Lung (tissue), 12 donors: Measurements from ENCODE around the gene ANKRD30A. TPM values are rescaled to one million over a fixed set of nuclear protein-coding genes. Genes with fewer than 3 reads are reported as not detected.
"Not testable (repeated sequence)": the region's sequence is repeated elsewhere in the genome, so short reads cannot be mapped to it uniquely, and the experiment has no call there.

Experiments
- ATAC-seq: fragments of 200-7000 bp; cut with Tn5 transposase; one replicate; pipeline ENCODE4 v1.9.1; 2020; ENCODE audit warnings: moderate number of reproducible peaks; ENCODE audit not compliant: insufficient read depth, low FRiP score
- DNase-seq, 3 donors: peaks; one replicate each; pipeline ENCODE4 v3.0.0-alpha.2; 2013 to 2017
- H3K27ac ChIP-seq, 2 donors: one replicate each; pipeline ENCODE4 v1.5.1; 2013; ENCODE audit warnings: mild to moderate bottlenecking in 2 of 2, moderate library complexity in 2 of 2, control low read depth in 1 of 2, inconsistent platforms in 1 of 2, low read depth in 1 of 2, low read length in 1 of 2
- H3K27me3 ChIP-seq, 3 donors: one replicate each; pipeline ENCODE4 v1.5.1; 2013; ENCODE audit warnings: low read length in 2 of 3; ENCODE audit not compliant: control insufficient read depth in 3 of 3, insufficient read depth in 3 of 3
- H3K36me3 ChIP-seq, 4 donors: one replicate each; pipeline ENCODE4 v1.5.1; 2013; ENCODE audit warnings: low read length in 4 of 4, mild to moderate bottlenecking in 1 of 4, moderate library complexity in 1 of 4; ENCODE audit not compliant: control insufficient read depth in 4 of 4, insufficient read depth in 4 of 4
- H3K4me1 ChIP-seq, 5 donors: one replicate each; pipeline ENCODE4 v1.5.1; 2013; ENCODE audit warnings: low read length in 5 of 5, mild to moderate bottlenecking in 2 of 5, moderate library complexity in 1 of 5; ENCODE audit not compliant: control insufficient read depth in 5 of 5, insufficient read depth in 5 of 5
- H3K4me3 ChIP-seq: one replicate; pipeline ENCODE4 v1.5.1; 2013; ENCODE audit warnings: mild to moderate bottlenecking, control low read depth, moderate library complexity
- H3K9ac ChIP-seq, 2 donors: one replicate each; pipeline ENCODE4 v1.5.1; 2013; ENCODE audit warnings: low read length in 2 of 2, control low read depth in 1 of 2; ENCODE audit not compliant: insufficient read depth in 1 of 2
- H3K9me3 ChIP-seq, 4 donors: one replicate each; pipeline ENCODE4 v1.5.1; 2013; ENCODE audit warnings: low read length in 3 of 4, mild to moderate bottlenecking in 1 of 4, moderate library complexity in 1 of 4; ENCODE audit not compliant: control insufficient read depth in 4 of 4, insufficient read depth in 3 of 4
- CTCF ChIP-seq: IDR thresholded peaks from 2 replicates; pipeline ENCODE4 v1.5.1; 2012; ENCODE audit warnings: mild to moderate bottlenecking; ENCODE audit errors: control extremely low read depth, extremely low read depth
- WGBS, 2 donors: extraction: QIAGEN DNeasy Blood & Tissue Kit; methylation state at CpG; one replicate each; pipeline ENCODE4 v1.1.7; 2013; 5-methylcytosine and 5-hydroxymethylcytosine counted together
- polyA plus RNA-seq, 2 donors: library from polyadenylated mRNA; stranded (reverse); fragments of 200-250 nt; gene quantifications; one replicate each; pipeline ENCODE4 v1.2.1, GENCODE V29; 2013
- total RNA-seq, 2 donors: library from RNA; depleted of rRNA in 1 of 2; stranded (reverse); fragments of >200 nt in 1 of 2; gene quantifications; one replicate each; pipeline ENCODE4 v1.2.1, GENCODE V29; 2014 to 2021
- donor health status: control.
- donor health status: control.
- donor health status: Bipolar disorder and iron deficiency.
- donor health status: healthy.
- donor health status: DM: yes; HTN: yes; CAD: no.

The ANKRD30A gene
- total and polyA plus RNA-seq, 4 donors, result not detected

- H3K27me3 ChIP-seq, result no peaks in the 10 kb centered on the region
- 56 to 72% methylated on average over 1 of the region's 1 CpG for WGBS, 2 donors
- no peak for TF ChIP-seq CTCF
These were observed 16.4 kb upstream of the ANKRD30A start for GRCh38 chr10:37109000-37109399.

GRCh38 chr10:37124532-37124931, 866 bp upstream of the ANKRD30A start:
- Histone ChIP-seq H3K4me3 (no peak overlapping the region), H3K4me1 (no peaks in the 10 kb centered on the region), H3K36me3 (no peaks in the 10 kb centered on the region), H3K9ac (no peak overlapping the region), H3K27ac (no peak overlapping the region), H3K27me3 (no peaks in the 10 kb centered on the region), H3K9me3 (peaks cover 0 to 7% (median 0%) of the 10 kb centered on the region in 4 donors)
- no peak for TF ChIP-seq CTCF
- no peak for ATAC-seq
- WGBS, 2 donors, result 93 to 95% methylated on average over 21 of the region's 21 CpGs
- DNase-seq, result no peak

More at GRCh38 chr10:37109000-37109399, 16.4 kb upstream of the ANKRD30A start:
- no peak overlapping the region for H3K27ac ChIP-seq
- ATAC-seq (no peak), DNase-seq (no peak)
- no peaks in the 10 kb centered on the region for H3K9me3 ChIP-seq
- no peaks in the 10 kb centered on the region for H3K36me3 ChIP-seq
- H3K4me1 ChIP-seq, result no peaks in the 10 kb centered on the region
- no peak overlapping the region for H3K9ac ChIP-seq
- no peak overlapping the region for H3K4me3 ChIP-seq

- H3K27ac ChIP-seq, result no peak overlapping the region
- H3K4me1 ChIP-seq, result no peaks in the 10 kb centered on the region
- 92 to 94% methylated on average over 11 to 12 of the region's 12 CpGs for WGBS, 2 donors
- ATAC-seq, result no peak
- DNase-seq, result no peak
- no peak overlapping the region for H3K9ac ChIP-seq
- H3K36me3 ChIP-seq, result no peaks in the 10 kb centered on the region
- H3K4me3 ChIP-seq, result no peak overlapping the region
- TF ChIP-seq CTCF, result no peak
- no peaks in the 10 kb centered on the region for H3K27me3 ChIP-seq
- H3K9me3 ChIP-seq, result peaks cover 0 to 7% (median under 1%) of the 10 kb centered on the region in 4 donors
These were observed 523 bp downstream of the ANKRD30A start for GRCh38 chr10:37125921-37126320.

- Histone ChIP-seq H3K9me3 (peaks cover 0 to 2% (median under 1%) of the 10 kb centered on the region in 4 donors), H3K4me1 (no peaks in the 10 kb centered on the region), H3K36me3 (no peaks in the 10 kb centered on the region), H3K9ac (no peak overlapping the region), H3K27ac (no peak overlapping the region), H3K4me3 (no peak overlapping the region), H3K27me3 (no peaks in the 10 kb centered on the region)
- TF ChIP-seq CTCF, result no peak
- no peak for ATAC-seq
- DNase-seq, result no peak
- 14 to 18% methylated on average over 5 of the region's 5 CpGs for WGBS, 2 donors
These were observed 21.0 kb downstream of the ANKRD30A start for GRCh38 chr10:37146443-37146842.

- 79 to 81% methylated on average over 4 of the region's 4 CpGs for WGBS, 2 donors
- H3K9ac ChIP-seq, H3K36me3 ChIP-seq, H3K27ac ChIP-seq, H3K4me3 ChIP-seq, H3K9me3 ChIP-seq, H3K27me3 ChIP-seq, H3K4me1 ChIP-seq, DNase-seq, ATAC-seq: not testable (repeated sequence)
These were observed 37.0 kb downstream of the ANKRD30A start for GRCh38 chr10:37162430-37162829.

GRCh38 chr10:37171945-37172344, 46.5 kb downstream of the ANKRD30A start:
- ATAC-seq, DNase-seq, H3K27me3 ChIP-seq, H3K4me3 ChIP-seq, H3K9ac ChIP-seq, H3K27ac ChIP-seq, H3K9me3 ChIP-seq, H3K36me3 ChIP-seq, H3K4me1 ChIP-seq: not testable (repeated sequence)
- 76 to 82% methylated on average over 9 of the region's 13 CpGs for WGBS, 2 donors
